Left forelimb (tissue), 1 donor: Measurements from ENCODE around the gene ICA1L.

Experiments used
- DNase-seq: peaks from one replicate; pipeline ENCODE4 v3.0.0-alpha.2; 2018; ENCODE audit warnings: low spot score

ICA1L gene

GRCh38 chr2:202736826-202737225, 134.7 kb downstream of the ICA1L start:
- DNase-seq, result no peak

- DNase-seq, result no peak
These were observed 145.5 kb downstream of the ICA1L start for GRCh38 chr2:202726070-202726469.

GRCh38 chr2:202723746-202724145, 147.8 kb downstream of the ICA1L start:
- DNase-seq, result no peak
